Hepatocyte (in vitro differentiated cells): ENCODE measurements around the gene DACH2.

ENCODE experiments used
- CTCF ChIP-seq: fragments of 200-600 bp; sonication (generic); IDR thresholded peaks from 2 replicates; pipeline ENCODE4 v1.5.1; 2016; ENCODE audit warnings: antibody characterized with exemption, mild to moderate bottlenecking; ENCODE audit not compliant: poor library complexity
- EZH2 ChIP-seq: fragments of 200-600 bp; sonication (generic); IDR thresholded peaks from 2 replicates; pipeline ENCODE4 v1.6.1; 2016; ENCODE audit warnings: antibody characterized with exemption, mild to moderate bottlenecking, borderline replicate concordance
- EZH2phosphoT487 ChIP-seq: fragments of 200-600 bp; sonication (generic); IDR thresholded peaks from one replicate; pipeline ENCODE4 v1.6.1; 2018; ENCODE audit warnings: antibody characterized with exemption, mild to moderate bottlenecking, low read depth, moderate library complexity; ENCODE audit not compliant: unreplicated experiment, severe bottlenecking

GRCh38 chrX:86295293-86295692, 147.0 kb downstream of the DACH2 start:
- no peak for TF ChIP-seq CTCF
- no peak for TF ChIP-seq EZH2phosphoT487
- TF ChIP-seq EZH2 = no peak
